Fibroblast of skin of abdomen (primary cell): ENCODE results near the gene UAP1.
"Not testable (repeated sequence)": the region's sequence is repeated elsewhere in the genome, so short reads cannot be mapped to it uniquely, and the experiment has no call there.

Experiments used
- DNase-seq: peaks from one replicate; pipeline ENCODE4 v3.0.0-alpha.2; 2013

The UAP1 gene

DNA sequence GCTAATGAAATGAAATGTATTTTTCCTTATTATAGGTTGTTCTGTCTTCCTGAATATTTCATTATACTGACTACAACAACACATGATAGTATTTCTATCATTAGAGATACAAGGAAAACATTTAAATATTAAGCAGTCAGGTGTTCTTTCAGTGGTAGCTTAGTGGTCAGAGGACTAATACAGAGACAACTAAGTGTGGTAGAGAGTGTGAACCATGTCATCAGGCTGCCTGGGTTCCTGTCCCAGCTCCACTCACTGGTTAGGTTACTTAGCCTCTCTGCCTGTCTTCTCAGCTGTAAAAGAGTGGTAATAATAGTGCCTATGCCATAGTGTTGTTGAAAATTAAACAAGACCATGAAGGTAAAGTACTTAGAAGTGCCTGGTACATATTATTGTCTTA, 3.9 kb downstream of the UAP1 start:
- no peak for DNase-seq

DNA sequence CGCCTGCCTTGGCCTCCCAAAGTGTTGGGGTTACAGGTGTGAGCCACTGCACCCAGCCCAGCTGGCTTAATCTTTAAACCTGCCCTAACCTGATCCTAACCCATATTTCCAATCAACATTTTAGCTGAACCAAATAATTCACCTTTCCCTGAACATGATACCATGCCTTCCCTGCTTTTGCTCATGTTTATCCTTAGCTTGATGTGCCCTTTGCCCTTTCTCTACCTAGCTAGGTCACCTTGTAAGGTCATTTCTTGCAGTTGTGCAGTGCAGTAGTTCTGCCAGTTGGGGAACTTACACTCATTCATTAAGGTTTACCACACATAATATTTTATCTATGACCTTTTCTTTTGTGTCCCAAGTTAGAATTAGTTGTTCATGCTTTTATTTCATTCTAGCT, 5.3 kb downstream of the UAP1 start:
- no peak for DNase-seq

DNA sequence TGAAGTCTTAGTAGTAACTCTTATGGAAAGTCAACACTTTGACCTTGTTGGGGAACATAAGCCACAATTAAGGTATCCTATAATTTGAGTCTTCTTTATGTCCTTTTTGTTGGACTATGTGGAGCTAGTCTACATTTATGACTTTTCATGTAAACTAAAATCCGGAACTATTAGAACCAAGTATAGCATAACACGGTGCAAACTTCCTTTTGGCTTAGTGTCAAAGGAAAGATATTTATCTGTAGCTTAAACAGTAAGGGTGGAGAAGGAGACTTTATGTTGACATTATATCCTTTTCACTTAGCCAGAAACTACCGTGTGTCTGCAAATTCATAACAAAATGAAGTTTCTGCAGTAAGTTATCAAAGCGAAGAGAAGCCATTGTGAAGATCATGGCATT, 7.3 kb downstream of the UAP1 start:
- no peak for DNase-seq

DNA sequence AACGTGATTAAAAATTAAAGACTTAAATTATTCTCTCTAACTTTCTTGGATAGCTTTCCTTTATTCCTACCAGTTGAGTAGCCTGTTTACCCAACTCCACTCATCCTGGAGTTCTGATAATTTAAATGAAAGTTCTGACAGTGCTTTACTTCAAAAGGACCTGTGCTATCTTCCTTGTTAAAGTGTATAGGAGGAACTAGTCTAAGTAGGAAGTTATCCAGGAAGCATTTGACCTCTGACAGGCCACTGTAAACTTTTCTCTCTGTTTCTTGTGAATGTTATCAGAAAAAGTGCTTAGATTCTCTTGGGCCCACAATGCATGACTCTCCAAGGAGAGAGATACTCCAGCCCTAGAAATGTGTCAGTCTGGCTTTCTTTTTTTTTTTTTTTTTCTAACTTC, 9.2 kb downstream of the UAP1 start:
- DNase-seq = no peak

DNA sequence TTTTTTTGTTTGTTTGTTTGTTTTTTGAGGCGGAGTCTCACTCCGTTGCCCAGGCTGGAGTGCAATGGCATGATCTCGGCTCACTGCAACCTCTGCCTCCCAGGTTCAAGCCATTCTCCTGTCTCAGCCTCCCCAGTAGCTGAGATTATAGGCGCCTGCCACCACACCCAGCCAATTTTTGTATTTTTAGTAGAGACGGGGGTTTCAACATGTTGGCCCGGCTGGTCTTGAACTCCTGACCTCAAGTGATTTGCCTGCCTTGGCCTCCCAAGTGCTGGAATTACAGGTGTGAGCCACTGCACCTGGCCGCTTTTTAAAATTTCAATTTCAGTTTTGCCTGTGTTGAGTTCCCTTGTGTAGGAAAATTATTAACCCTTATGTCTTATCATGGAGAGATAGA, 9.6 kb downstream of the UAP1 start:
- not testable (repeated sequence) for DNase-seq

DNA sequence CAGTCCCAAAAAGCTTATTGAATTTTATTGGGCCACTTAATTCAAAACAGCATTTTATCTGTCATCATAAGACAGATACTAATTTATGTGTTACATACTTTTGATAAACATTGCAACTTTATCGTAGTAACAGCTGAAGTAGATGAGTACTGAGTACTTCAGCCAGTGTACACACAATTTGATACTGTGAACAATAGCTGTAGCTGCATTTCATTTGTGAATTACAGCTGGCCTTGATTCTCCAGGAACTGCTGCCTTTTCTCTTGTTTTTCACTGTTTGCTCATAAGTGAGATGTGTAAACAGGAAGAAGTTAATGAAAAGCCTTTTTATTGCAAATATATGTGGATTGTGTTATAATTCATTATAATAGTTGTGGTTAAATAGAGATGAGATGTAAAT, 10.2 kb downstream of the UAP1 start:
- DNase-seq = no peak

DNA sequence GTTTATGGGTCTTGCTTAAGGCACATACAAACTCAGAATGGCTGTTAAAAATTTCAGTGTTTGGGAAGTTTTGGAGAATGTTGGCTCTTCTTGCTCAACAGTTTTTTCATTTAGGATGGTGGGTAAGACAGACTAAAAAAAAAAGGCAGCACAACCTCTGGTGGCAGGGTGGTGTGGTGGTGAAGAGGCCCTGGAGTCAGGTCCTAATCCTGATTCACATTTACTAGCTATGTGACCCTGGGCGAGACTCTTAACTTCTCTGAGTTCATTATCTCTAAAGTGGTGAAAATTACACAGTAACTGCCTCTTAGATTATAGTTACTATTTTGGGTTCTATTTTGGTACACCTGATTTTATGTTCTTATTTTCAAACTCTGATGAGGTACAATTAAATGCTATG, 11.6 kb downstream of the UAP1 start:
- no peak for DNase-seq

DNA sequence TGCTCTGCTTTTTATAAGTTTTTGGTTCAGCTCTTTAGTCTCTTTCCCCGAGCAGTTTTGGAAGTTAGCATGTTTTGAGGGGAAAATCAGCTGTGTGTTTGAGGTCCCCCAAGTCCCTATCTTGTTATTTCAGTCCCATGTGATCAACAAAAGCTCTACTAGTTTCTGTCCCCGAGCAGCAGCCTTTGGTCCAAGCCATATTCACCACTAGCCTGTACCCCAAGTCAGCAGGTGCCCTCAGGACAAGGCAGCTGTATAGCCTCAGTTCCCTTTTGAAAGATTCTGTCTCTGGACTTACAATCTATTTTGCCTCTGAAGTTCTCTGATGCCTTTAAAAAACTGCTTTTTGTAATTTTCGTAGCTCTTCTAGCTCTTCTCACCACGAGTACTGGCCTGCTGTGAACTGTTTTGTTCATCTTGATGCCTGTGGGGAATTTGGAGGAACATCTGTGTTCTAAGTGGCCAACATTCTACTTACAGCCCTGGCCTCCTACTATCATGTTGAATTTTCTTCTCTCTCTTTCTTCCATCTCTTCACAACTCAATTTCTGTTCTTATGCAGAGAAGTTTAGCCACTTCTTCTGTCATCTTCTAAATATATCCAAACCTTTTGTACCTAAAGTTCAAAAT, 16.7 kb downstream of the UAP1 start:
- DNase-seq = no peak

DNA sequence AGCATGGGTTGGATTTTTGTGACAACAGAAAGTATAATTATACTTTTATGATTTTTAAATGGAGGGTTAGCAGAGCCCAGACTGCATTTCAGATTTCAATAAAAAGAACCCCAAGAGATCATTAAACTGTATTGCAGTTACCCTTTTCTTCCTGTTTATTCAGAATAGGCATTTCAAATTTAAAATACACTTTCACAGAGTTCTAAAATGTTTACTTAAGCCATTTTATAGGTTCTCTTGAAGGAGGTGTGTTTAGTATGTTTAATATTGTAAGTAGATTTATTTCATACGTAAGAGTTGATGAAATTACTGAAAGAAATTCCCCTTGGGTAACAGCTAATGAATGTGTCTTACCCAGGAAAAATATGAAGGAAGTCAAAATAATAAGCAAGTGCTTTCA, 17.4 kb downstream of the UAP1 start:
- DNase-seq = no peak

DNA sequence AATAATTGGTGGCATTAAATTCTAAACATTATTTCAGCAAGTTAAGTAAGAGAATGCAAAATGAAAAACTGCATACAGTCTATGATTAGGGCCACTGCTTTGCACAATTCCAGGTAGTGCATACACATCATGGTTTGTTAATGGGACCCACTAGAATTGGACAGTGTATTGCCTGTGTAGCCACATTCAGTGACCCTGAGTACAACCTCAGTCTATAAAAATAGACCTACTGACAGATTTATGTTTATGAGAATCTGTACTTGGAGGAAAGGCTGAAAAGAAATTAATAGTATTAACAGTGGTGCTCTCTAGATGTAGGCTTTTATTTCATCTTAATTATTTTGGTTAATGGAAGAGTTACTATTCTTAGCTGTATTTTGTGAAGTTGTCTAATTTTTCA, 18.8 kb downstream of the UAP1 start:
- no peak for DNase-seq

DNA sequence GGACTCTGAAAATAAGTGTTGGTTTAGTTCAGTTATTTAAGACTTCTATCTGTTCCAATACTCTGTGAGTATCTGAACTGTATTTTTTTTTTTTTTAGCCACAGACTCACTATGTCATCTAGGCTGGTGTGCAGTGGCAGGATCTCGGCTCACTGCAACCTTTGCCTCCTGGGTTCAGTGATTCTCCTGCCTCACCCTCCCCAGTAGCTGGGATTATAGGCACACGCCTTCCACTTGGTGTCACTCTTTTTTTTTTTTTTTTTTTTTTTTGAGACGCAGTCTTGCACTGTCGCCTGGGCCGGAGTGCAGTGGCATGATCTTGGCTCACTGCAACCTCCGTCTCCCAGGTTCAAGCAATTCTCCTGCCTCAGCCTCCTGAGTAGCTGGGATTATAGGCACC, 21.4 kb downstream of the UAP1 start:
- not testable (repeated sequence) for DNase-seq

DNA sequence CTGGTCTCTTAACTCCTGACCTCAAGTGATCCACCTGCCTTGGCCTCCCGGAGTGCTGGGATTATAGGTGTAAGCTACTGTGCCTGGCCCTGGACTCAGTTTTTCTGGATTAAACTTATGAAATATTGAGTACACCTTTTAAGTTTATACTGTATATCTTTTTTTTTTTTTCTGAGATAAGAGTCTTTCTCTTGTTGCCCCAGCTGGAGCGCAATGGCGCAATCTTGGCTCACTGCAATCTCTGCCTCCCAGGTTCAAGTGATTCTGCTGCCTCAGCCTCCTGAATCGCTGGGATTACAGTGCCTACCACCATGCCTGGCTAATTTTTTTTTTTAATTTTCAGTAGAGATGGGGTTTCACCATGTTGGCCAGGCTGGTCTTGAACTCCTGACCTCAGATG, 23.6 kb downstream of the UAP1 start:
- not testable (repeated sequence) for DNase-seq

DNA sequence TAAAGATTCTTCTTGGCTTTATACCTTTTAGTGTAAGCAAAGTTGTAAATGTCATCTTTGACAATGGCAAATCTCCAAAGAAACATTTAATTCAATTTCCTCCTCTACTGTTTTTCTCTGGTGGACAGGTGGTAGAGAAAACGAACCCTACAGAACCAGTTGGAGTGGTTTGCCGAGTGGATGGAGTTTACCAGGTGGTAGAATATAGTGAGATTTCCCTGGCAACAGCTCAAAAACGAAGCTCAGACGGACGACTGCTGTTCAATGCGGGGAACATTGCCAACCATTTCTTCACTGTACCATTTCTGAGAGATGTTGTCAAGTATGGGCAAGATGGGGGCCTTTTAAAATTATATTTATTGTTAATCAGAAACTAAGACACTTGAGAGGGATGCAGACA, 25.8 kb downstream of the UAP1 start:
- DNase-seq = no peak

DNA sequence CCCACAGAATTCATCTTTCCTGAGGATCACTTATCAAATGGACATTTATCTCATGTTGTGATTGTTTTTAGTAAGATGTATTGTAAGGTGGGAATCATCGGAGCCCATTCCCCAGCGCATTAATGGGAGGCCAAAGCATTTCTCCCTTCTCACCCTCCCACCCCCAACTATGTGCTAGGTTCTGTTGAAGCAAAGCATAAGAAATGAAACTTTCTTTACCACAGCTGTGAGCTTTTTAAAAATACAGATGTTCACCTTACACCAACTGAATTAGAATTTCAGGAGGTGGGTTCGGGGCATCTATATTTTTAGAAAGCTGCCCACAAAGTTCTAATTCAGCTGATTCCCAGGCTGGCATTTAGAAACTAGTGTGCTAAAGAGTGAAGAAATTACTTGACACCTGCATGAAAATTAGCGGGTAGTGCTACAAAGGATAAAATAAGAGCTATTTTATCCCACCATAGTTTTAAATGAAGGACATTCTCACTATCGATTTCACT, 26.3 kb downstream of the UAP1 start:
- no peak for DNase-seq

DNA sequence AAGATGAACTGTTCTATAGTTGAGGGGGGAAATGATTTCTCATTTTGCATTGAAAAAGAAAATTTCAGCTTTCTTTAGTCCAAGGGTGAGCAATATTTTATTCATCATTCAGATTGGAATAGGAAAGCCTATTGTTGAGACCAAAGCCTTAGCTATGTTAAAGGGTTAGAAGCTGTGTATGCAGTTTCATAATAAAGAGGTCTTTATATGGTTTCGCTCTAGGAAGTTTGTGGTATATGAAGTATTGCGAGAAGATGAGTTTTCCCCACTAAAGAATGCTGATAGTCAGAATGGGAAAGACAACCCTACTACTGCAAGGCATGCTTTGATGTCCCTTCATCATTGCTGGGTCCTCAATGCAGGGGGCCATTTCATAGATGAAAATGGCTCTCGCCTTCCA, 28.6 kb downstream of the UAP1 start:
- DNase-seq = no peak

DNA sequence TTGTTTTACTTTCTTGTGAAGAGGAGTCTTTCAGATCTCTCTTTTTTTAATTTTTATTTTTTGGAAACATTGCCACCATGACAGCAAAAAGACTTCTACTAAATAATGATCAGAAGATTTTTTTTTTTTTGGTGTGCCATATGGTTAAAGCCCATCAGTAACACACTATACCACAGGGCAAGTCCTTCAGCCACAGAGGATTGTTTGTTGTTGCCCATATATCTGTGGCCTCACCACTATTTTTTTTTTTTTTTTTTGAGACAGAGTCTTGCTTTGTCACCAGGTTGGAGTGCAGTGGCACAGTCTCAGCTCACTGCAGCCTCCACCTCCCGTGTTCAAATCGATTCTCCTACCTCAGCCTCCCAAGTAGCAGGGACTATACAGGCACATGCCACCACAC, 29.2 kb downstream of the UAP1 start:
- no peak for DNase-seq

DNA sequence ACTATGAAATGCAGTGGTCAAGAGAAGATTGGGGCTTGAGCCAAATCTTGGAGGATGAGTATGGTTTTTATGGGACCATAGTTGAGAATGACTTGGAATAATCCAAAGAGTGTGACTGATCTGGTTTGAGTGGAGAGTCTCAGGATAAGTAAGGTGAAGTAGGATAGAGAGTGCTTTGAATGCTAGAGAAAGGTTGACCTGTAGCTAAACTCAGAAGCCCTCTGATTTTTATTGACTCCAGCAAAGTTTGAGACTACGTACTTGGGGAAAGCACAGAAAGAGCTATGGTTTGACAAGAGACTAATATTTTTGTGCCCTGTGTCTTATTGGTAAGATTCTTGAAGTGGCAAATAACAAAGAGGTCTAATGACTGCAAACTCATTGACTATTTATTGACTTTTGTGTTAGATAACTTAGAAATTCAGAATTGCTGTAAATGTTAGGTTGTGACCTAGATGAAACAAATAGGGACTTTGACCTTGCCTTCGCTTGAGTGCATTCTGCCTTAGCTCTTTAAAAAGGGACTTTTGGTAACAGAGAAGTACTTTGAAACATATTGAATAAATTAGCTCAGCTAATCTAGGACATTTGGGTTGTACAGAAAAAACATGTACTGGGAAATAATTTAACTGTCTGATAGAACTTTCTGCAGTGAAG, 35.1 kb downstream of the UAP1 start:
- DNase-seq = no peak

DNA sequence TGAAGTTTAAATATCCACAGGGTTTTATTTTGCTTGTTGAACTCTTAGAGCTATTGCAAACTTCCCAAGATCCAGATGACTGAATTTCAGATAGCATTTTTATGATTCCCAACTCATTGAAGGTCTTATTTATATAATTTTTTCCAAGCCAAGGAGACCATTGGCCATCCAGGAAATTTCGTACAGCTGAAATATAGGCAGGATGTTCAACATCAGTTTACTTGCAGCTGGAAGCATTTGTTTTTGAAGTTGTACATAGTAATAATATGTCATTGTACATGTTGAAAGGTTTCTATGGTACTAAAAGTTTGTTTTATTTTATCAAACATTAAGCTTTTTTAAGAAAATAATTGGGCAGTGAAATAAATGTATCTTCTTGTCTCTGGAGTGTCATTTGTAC, 37.9 kb downstream of the UAP1 start:
- DNase-seq = no peak

DNA sequence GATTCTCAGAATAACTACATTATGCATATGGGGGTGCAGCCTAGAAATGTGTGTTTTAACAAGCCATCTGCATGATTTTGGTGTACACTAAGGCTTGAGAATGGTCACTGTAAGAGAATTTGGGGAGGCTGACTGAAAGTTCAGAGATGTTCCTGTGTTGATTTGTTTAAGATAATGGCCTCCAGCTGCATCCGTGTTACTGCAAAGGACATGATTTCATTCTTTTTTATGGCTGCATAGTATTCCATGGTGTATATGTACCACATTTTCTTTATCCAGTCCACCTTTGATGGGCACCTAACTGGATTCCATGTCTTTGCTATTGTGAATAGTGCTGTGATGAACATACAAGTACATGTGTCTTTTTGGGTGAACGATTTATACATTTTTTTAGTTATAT, 41.6 kb downstream of the UAP1 start:
- not testable (repeated sequence) for DNase-seq

DNA sequence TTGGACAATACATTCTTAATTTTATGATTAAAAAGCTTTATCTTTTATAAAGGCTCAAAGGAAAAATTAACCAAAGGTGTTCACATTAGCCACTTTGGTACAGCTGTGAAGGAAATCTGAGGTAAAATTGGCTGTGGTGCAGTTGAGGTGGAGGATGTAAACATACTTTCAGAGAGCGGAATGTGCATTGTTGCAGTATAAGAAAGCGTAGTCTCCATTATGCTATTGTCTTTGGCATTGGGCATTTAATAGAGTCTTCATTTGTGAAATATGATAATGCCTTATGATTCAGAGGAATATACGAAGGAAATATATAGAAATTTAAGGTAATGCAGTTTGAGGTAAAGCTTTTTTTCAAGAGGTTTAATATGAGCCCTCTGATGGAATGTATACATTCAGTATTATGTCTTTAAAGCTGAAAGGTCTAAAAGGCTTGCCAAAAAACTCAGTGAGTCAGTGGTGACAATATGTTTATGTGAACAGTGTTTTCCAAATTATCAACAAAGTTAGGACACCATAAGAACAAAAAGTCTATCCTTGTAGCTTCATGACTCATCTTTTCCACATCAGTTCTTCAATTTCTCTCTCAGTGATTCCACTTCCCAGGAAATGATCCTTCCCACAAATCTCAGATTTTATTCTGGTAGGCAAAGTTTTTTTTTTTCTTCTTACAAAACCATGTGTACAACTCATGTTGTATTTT, 43.9 kb downstream of the UAP1 start:
- DNase-seq = peak; percentile 93

DNA sequence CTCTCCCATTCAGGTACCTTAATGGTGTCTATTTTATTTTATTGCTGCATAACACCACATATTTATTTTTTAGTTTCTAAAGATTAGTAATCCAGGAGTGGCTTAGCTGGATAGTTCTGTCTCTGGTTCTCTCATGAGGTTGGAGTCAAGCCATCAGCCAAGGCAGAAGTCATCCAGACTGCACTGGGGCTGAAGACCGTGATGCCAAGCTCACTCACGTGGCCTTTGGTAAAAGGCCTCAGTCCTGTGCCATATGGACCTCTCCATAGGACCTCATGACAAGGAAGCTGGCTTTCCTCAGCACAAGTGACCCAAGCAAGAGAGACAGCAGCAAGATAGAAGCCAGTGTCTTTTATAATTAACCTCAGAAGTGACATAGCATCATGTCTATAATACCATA, 47.8 kb downstream of the UAP1 start:
- DNase-seq = no peak

DNA sequence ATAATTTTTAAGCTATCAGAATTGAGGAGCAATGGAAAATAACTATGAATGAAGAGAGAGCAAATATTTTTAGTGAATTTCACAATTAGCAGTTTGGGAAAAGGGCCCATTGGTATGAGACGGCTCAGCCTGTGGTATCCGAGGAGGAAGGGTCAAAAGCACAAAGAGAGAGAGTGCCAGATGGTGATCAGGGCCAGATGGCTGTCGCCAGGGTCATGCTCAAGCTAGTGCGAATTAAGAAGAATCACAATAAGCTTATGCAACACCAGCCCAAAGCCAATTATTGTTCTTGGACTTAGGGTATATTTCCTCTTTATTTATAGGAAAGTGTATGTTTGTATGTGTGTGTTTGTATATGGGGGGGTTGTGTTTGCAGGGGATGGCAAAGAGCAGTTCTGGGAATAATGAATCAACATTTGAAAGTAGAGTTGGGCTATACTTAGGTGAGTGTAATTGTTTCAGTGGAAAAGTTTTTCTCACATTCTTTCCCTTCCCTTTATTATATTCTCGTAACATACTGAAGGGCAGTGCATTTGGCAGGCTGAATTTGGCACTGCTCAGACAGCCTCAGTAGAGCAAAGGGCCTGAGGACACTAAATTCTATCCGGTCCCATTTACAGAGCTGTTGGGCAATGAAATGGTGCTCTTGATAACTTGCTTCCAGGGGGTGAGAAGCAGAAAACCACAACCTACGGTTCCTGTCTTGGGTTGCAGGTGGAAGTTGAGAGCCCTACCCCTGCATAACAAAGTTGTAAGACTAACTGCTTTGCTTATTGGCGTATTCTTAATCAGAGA, 51.3 kb downstream of the UAP1 start:
- DNase-seq = peak; percentile 43

DNA sequence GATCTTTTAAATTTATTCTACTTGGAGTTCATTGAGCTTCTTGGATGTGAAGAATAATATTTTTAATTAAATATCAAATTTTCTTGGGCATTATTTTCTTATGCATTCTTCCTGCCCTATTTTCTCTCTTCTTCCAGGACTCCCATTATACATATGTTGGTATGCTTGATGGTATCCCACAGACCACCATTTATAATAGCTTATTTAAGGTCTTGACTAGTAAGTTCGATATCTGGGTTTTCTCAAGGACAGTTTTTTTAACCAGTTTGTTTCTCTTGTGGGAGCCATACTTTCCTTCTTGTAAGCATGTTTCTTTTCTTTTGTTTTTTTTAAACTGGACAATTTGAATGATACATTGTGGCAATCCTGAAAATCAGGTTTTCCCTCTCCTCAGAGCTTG, 55.3 kb downstream of the UAP1 start:
- DNase-seq = no peak
